Stimulated activated CD4-positive, alpha-beta T cell treated with anti-CD3 and anti-CD28 coated beads, TNF-alpha, amount 100 ng/mL, for 4 hours (primary cell): ENCODE data around the gene OSM.

Experiments used
- DNase-seq, 3 experiments: peaks; one replicate each; pipeline ENCODE4 v3.0.0-alpha.2; 2020; ENCODE audit warnings: low read depth in 3 of 3

The OSM gene

GRCh38 chr22:30285176-30285845, 18.7 kb upstream of the OSM start:
- no peak for DNase-seq

GRCh38 chr22:30284666-30285065, 18.0 kb upstream of the OSM start:
- DNase-seq, result no peak

- DNase-seq, result no peak
Measured at GRCh38 chr22:30284172-30284571, 17.5 kb upstream of the OSM start.

GRCh38 chr22:30283342-30283741, 16.7 kb upstream of the OSM start:
- DNase-seq, result no peak

GRCh38 chr22:30282616-30283046, 16.0 kb upstream of the OSM start:
- no peak for DNase-seq

- no peak for DNase-seq
Measured at GRCh38 chr22:30280505-30280904, 13.9 kb upstream of the OSM start.

- no peak for DNase-seq
Measured at GRCh38 chr22:30279932-30280331, 13.3 kb upstream of the OSM start.

- no peak for DNase-seq
Measured at GRCh38 chr22:30279046-30279788, 12.6 kb upstream of the OSM start.

GRCh38 chr22:30277547-30278344, 11.1 kb upstream of the OSM start:
- no peak for DNase-seq

- no peak for DNase-seq
Measured at GRCh38 chr22:30276039-30276438, 9.4 kb upstream of the OSM start.

- no peak for DNase-seq
Measured at GRCh38 chr22:30275625-30276024, 9.0 kb upstream of the OSM start.

GRCh38 chr22:30274437-30274812, 7.8 kb upstream of the OSM start:
- no peak for DNase-seq

- DNase-seq, result no peak
Measured at GRCh38 chr22:30273711-30274436, 7.2 kb upstream of the OSM start.

- no peak for DNase-seq
Measured at GRCh38 chr22:30272781-30273601, 6.3 kb upstream of the OSM start.

- no peak for DNase-seq
Measured at GRCh38 chr22:30270832-30271231, 4.2 kb upstream of the OSM start.

- DNase-seq, result no peak
Measured at GRCh38 chr22:30268331-30268730, 1.7 kb upstream of the OSM start.

- DNase-seq, result no peak
Measured at GRCh38 chr22:30267382-30268302, 991 bp upstream of the OSM start.

- peak in 2 of 3 experiments; percentile 77 to 81 for DNase-seq
Measured at GRCh38 chr22:30265823-30266444, 717 bp downstream of the OSM start.

GRCh38 chr22:30265131-30265720, 1.4 kb downstream of the OSM start:
- DNase-seq, result no peak
